Urinary bladder (tissue), 4 donors: ENCODE results near the gene PSMB5. TPM values are rescaled to one million over a fixed set of nuclear protein-coding genes. Genes with fewer than 3 reads are reported as not detected.

Source experiments
- DNase-seq: peaks from one replicate; pipeline ENCODE4 v3.0.0-alpha.2; 2015; ENCODE audit errors: extremely low spot score
- H3K27ac ChIP-seq: one replicate; pipeline ENCODE4 v1.5.1; 2013; ENCODE audit warnings: low read depth, mild to moderate bottlenecking, moderate library complexity
- H3K36me3 ChIP-seq: one replicate; pipeline ENCODE4 v1.6.1; 2013; ENCODE audit warnings: mild to moderate bottlenecking, moderate library complexity; ENCODE audit not compliant: insufficient read depth
- H3K4me1 ChIP-seq: one replicate; pipeline ENCODE4 v1.6.1; 2013; ENCODE audit warnings: mild to moderate bottlenecking, moderate library complexity; ENCODE audit not compliant: insufficient read depth
- H3K4me3 ChIP-seq: one replicate; pipeline ENCODE4 v1.5.1; 2013; ENCODE audit warnings: low read depth, low read length
- WGBS: extraction: QIAGEN DNeasy Blood & Tissue Kit; methylation state at CpG from one replicate; pipeline ENCODE4 v1.1.7; 2013; 5-methylcytosine and 5-hydroxymethylcytosine counted together
- polyA plus RNA-seq: library from polyadenylated mRNA; stranded (reverse); fragments of 200-250 nt; gene quantifications from one replicate; pipeline ENCODE4 v1.2.3, GENCODE V29; 2013
- total RNA-seq: library from RNA; depleted of rRNA; stranded (reverse); fragments of >200 nt; gene quantifications from one replicate; pipeline ENCODE4 v1.2.3, GENCODE V29; 2014
- donor health status: healthy with polysubstance abuse.
- donor health status: healthy.

PSMB5 gene
- total and polyA plus RNA-seq, 2 donors: 70.3 to 135 TPM

DNA sequence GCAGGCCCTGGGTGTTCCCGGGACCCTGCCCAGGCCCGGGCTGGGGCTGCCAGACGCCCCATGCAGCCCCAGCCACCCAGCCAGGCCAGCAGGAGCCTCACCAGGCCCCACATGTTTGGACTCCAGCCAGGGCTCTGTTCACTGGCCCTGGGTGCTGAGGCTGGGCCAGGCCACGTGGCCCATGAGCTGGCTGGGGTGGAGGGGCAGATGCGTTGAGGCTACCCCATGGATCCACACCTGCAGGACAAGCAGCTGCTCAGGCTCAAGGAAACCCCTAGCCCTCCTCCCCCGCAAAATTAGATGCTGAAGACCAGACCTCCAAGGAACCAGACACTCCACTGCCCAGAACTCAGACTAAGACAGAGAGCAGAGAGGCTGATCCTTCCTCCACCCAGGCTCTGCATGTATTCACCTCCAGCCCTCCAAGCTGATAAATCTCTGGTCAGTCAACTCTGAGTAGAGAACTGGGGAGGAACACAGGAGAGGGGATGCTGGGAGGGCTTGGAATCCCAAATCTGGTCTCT is 21.0 kb upstream of the PSMB5 start:
- Histone ChIP-seq H3K4me3 (no peak overlapping the region), H3K36me3 (no peaks in the 10 kb centered on the region), H3K4me1 (no peaks in the 10 kb centered on the region), H3K27ac (no peak overlapping the region)
- no peak for DNase-seq
- 66% methylated on average over 6 of the region's 6 CpGs for WGBS

DNA sequence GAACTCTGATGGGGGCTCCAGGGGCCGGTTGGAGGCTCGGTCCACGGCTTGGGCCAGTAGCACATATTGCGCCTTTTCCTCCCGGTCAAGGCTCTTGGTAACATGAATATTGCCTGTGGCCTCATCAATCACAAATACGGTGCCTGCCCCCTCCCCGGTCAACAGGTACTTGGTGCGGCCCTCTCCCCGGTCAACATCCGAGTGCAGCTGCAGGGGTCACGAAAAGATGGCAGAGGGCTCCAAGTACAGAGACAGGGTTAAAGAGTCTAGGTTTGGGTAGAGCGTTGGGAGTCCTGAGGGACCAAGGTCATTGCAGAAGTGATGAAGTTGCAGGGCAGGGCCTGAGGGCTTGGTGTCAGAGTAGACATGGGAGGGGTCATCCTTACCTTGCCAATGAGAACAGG is 20.4 kb upstream of the PSMB5 start:
- H3K4me3 ChIP-seq: no peak overlapping the region
- DNase-seq: no peak
- no peak overlapping the region for H3K27ac ChIP-seq
- H3K4me1 ChIP-seq: no peaks in the 10 kb centered on the region
- H3K36me3 ChIP-seq: no peaks in the 10 kb centered on the region
- 98% methylated on average over 12 of the region's 12 CpGs for WGBS

DNA sequence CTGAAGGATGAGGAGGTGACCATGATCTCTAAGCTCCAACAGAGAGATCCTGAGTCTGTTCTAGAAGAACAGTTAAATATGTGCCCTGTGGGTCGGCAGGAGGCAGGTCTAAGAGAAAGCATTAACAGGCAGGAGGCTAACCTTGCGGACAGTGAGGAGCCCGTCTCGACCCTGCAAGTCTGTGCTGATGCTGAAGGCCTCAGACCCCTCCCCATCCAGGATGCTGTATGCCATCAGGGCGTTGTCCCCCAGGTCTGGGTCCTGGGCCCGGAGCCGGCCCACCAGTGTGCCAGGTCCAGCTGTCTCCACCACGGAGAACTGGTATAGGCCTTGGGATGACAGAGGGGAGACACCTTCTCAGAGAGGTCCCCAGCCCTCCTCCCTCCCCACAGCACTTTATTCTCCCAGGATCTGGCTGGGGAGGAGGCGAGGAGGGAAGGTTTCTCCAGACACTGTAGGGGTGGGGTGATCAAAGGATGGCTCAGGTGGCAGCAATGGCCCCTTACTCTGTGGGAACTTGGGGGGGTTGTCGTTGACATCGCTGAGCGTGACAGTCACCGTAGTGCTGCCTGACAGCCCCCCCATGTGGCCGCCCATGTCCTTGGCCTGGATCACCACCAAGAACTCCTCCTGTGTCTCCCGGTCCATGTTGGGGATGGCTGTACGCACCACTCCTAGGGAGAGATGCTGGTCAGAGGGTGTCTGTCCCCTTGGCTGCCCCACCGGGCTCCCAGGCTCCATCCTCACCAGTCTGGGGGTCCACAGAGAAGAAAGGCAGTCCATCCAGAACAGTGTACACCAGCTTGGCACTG is 19.5 kb upstream of the PSMB5 start:
- H3K36me3 ChIP-seq: no peaks in the 10 kb centered on the region
- no peaks in the 10 kb centered on the region for H3K4me1 ChIP-seq
- no peak overlapping the region for H3K4me3 ChIP-seq
- WGBS: 77% methylated on average over 17 of the region's 17 CpGs
- DNase-seq: no peak
- H3K27ac ChIP-seq: no peak overlapping the region

DNA sequence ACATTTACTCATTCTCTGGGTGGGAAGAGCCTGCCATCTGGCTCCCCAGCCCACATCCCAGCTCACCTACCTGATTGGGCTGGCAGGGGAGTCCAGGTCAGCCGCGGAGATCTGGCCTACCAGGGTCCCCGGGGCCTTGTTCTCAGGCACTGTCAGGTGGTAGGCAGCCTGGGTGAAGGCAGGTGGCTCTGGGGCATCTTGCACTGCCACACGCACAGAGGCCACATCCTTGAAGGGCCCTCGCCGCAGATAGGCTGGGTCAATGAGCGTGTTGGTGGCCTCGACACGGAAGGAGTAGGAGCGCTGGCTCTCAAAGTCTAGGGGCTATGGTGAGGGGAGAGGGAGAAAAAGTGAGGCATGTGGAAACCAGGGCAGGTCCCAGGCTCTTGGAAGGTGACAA is 18.7 kb upstream of the PSMB5 start:
- Histone ChIP-seq H3K4me3 (no peak overlapping the region), H3K4me1 (no peaks in the 10 kb centered on the region), H3K27ac (no peak overlapping the region), H3K36me3 (no peaks in the 10 kb centered on the region)
- 97% methylated on average over 10 of the region's 10 CpGs for WGBS
- no peak for DNase-seq

DNA sequence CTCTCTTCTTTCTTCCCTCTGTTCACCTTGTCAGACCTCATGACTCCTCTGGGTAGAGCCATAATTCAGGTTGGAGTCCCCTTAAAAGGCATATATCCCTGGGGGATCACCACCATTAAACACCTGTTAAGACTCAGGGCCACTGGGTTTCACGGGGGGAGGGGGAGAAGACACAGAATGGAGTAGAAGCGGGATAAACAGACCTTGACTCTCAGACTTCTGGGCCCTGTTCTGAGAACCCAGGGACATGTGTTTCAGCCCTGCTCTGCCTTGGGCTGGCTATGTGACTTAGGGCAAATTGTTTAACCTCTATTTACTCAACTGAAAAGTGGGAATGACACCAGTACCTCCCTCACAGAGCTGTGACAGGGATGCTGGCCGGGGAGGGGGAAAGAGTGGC is 18.0 kb upstream of the PSMB5 start:
- DNase-seq: no peak
- Histone ChIP-seq H3K4me3 (no peak overlapping the region), H3K27ac (no peak overlapping the region), H3K4me1 (no peaks in the 10 kb centered on the region), H3K36me3 (no peaks in the 10 kb centered on the region)
- 83% methylated on average over 3 of the region's 3 CpGs for WGBS

DNA sequence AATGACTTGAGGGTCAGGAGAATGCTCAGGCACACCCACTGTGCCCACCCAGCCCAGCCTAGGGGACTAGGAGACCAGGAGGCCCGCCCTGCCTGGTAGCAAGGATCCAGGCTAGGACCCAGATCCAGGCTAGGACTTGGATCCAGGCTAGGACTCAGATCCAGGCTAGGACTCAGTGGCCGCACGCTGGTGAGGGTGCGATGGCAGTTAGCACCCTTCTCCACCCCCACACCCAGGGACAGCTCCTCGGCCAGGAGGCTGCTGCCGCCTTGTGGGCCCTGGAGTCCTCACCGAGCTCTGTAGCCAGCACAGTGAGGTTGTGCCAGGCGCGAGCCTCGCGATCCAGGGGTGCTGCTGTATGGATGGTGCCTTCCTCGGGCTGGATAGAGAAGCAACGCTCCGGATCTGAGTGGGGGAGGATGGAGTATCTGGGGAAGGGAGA is 17.5 kb upstream of the PSMB5 start:
- no peak overlapping the region for H3K4me3 ChIP-seq

DNA sequence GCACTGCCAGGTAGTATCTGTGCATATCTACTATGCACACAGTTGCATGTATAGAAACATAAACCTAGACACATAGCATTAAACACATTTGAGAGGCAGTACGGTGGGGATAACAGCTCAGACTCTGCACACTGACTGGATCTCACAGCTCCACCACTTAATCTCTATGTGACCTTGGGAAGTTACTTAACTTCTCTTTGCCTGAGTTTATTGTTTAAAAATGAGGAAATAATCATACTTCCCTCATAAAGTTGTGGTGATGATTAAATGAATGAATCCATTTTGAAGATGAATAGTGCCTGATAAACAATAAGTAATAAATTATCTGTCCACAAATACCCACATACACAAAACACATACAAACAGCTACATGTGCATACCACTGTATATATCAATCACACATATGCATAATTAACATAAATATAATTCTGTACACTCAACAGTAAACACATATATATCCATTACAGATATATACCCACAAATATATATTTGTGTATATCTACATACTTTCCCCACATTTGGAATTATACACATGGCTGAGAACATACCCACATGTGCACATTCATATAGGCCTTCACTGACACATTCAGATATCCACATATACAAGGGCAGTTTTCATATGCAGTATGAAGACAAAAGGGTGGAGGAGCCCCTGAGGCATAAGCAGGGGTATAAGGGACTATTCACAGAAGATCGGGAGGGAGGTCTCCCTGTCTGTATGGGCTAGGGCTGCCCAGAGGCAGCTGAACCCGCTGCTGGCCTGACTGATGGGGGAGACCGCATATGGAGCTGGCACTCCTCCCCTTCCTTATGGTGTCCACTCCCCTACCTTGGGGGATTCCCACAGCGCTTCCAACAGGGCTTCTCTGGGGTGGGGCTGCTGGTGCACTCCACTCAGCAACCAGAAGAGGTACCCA is 16.7 kb upstream of the PSMB5 start:
- 80% methylated on average over 5 of the region's 5 CpGs for WGBS
- H3K4me3 ChIP-seq: no peak overlapping the region
- no peak overlapping the region for H3K27ac ChIP-seq
- no peaks in the 10 kb centered on the region for H3K4me1 ChIP-seq
- no peak for DNase-seq
- H3K36me3 ChIP-seq: no peaks in the 10 kb centered on the region

More for the DNA sequence above, 17.5 kb upstream of the PSMB5 start:
- WGBS: 71% methylated on average over 14 of the region's 14 CpGs
- DNase-seq: no peak
- no peak overlapping the region for H3K27ac ChIP-seq
- no peaks in the 10 kb centered on the region for H3K36me3 ChIP-seq
- no peaks in the 10 kb centered on the region for H3K4me1 ChIP-seq

DNA sequence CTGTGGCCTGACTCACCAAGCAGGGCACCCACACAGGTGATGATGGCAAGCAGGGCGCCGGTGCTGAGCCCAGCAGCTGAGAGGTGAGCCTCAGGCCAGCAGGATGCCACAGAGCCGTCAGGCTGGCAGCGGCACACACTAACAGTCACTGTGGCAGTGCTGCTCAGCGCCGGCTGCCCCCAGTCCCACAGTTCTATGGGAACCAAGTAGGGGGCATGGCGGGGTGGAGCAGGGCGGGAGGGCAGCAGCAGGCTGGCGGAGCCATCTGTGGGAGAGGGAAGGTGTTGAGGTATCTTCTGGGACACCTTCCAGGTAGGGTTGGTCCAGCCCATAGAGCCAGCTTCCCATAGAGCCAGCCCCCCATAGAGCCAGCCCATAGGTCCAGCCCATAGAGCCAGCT is 14.3 kb upstream of the PSMB5 start:
- 97% methylated on average over 9 of the region's 9 CpGs for WGBS
- Histone ChIP-seq H3K4me3 (no peak overlapping the region), H3K27ac (no peak overlapping the region), H3K36me3 (no peaks in the 10 kb centered on the region), H3K4me1 (no peaks in the 10 kb centered on the region)
- DNase-seq: no peak

DNA sequence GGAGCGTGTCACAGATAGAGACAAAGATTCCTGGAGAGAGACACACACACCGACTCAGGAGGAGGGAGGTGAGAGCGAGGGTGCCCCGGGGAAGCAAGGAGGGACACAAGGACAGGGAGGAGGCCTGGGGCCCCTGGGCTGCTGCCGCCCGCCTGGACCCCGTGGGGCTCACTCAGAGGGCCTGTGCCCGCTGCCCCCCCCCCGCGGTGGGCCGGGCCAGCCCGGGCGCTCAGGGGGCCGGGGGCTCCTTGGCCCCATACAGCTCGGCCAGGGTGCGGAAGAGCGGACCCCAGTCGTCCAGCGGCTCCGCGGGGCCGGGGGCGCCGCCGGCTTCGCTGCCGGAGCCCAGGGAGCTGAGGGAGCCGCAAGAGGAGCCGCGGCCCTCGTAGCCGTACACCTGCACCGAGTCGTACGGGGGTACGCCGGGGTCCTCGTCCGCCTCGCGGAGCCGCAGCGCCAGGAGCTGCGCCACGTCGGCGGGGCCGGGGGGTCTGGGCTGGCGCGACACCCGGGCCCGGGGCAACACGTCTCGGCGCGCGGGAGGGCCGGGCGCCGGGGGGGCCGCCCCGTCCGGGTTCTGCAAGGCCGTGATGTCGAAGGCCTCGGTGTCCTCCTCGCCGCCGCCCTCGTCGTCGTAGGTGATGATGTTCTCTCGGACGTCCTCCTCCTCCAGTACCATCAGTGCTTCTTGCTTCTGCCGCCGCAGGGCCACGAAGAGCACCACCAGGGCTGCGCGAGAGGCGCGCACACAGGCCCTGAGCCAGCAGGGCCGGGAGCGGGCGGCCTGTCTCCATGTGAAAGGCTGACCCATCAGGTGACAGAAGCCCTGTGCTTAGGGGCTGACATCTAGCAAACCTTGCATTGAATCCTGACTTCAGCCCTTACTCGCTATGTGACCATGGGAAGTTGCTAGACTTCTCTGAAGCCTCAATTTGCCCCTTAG is 13.3 kb upstream of the PSMB5 start:
- 76% methylated on average over 85 of the region's 85 CpGs for WGBS
- DNase-seq: no peak
- Histone ChIP-seq H3K4me3 (no peak overlapping the region), H3K36me3 (no peaks in the 10 kb centered on the region), H3K4me1 (no peaks in the 10 kb centered on the region), H3K27ac (no peak overlapping the region)

DNA sequence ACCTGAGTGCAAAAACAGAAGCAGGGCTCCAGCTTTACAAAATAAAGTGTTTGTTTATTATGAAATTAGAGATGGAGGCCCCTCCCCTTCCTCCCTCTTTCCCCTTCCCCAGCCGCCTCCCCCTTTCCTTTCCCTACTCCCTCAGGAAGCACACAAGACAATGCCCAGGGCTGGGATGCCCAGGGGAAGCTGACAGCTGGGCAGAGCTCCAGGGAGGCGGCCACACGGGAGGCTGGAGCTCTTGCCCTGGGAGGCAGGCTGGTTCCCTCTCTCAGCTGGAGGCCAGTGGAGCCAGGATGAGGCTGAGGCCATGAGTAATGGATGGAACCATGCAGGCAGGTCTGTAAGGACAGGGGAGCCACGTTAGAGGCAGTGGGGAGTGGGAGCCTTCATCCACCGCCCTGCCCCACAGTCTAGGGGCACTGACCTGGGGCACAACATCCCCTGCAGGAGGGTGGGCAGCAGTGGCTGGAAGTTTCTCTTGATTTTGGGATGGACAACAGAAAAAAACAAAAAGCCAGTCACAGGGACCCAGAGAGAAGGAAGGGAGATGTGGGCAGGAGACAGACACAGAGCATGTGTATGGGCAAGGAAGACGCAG is 12.4 kb upstream of the PSMB5 start:
- no peak overlapping the region for H3K27ac ChIP-seq

DNA sequence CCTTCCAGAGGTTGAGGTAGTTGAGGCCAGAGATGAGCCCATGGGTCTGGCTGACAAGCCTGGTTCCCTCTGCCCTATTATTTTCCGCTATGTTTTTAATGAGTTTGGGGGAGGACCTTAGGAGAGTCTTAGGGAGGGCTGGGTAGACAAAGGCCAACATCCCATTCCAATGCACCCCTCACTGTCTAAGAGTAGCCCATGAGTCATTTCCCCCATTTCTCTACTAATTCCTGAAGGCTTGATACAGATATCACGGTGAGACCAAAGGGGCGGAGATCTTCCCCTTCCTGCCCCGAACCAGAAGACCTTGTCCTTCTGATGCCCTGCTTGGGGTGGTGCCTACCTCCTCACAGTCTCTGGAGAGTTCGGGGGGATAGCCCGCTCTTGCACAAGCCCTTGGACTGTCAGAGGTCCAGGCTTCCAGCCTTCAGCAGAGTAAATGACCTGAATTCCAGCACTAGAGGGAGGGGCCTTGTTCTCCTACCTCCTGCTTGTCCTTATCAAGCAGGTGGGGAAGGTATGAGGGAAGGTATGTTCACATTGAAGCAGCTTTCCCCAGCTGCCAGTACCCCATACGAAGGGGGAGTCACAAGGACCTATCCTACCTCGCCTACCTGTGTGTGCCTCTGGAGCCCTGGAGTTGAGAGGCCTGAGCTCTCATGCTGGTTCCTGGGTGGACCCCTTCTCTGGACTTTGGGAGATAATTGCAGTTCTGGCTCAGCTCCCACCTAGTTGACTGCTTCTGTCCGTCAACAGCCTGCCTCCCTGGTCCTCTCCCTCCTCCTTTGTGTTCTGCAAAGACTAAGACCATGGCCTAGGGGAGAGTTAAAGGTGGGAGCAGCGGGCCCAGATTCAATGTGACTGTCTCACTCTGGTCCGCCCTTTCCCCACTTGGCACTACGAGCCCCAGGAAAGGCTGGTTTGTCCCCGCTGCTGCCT is 11.0 kb upstream of the PSMB5 start:
- H3K27ac ChIP-seq: no peak overlapping the region
- H3K4me3 ChIP-seq: no peak overlapping the region
- WGBS: 86% methylated on average over 13 of the region's 13 CpGs
- H3K36me3 ChIP-seq: no peaks in the 10 kb centered on the region
- DNase-seq: no peak
- no peaks in the 10 kb centered on the region for H3K4me1 ChIP-seq

More for the DNA sequence above, 12.4 kb upstream of the PSMB5 start:
- no peak overlapping the region for H3K4me3 ChIP-seq
- H3K36me3 ChIP-seq: no peaks in the 10 kb centered on the region
- no peak for DNase-seq
- WGBS: 67% methylated on average over 6 of the region's 6 CpGs
- H3K4me1 ChIP-seq: no peaks in the 10 kb centered on the region

DNA sequence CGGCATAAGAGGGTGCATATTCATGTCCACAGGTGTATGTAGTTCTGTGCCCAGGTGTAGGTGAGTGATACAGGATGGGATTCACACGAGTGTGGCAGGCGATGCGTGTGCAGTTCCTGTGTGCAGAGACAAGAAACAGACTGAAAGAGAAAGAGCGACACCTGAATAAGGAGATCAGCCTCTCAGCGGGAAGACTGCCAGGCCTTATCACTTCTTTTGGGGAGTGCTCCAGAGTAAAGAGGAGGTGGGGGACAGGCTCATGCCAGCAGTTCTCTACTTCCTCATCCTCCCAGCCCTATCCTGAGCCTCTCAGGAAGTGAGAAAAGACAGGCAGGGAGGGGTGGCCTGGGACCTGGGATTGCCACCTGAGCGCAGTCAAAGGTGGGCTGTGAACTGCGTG is 10.1 kb upstream of the PSMB5 start:
- Histone ChIP-seq H3K4me1 (no peaks in the 10 kb centered on the region), H3K27ac (no peak overlapping the region), H3K36me3 (no peaks in the 10 kb centered on the region), H3K4me3 (no peak overlapping the region)
- no peak for DNase-seq
- WGBS: 83% methylated on average over 8 of the region's 8 CpGs
